IMR-90 (cell line): Measurements from ENCODE around the gene ADCYAP1R1. TPM values are rescaled to one million over a fixed set of nuclear protein-coding genes. Genes with fewer than 3 reads are reported as not detected.

Experiments
- ATAC-seq: fragments of 200-7000 bp; cut with Tn5 transposase; 2 replicates; pipeline ENCODE4 v1.9.1; 2020; ENCODE audit warnings: low read depth, mild to moderate bottlenecking, moderate library complexity
- BruUV-seq: library from RNA; stranded (reverse); fragments of 400-500 nt; replicated peaks from 2 replicates; lab custom pipeline; 2021; lab: Mats Ljungman, UMichigan
- CTCF ChIA-PET: fragments of 300-600 bp; formaldehyde crosslinking; extraction: SDS; loops from one replicate; lab custom pipeline; 2021; ENCODE audit warnings: antibody characterized with exemption; lab: Yijun Ruan, JAX
- POLR2A ChIA-PET: fragments of 300-600 bp; sonication (Branson Sonifier 250); formaldehyde crosslinking; loops from one replicate; lab custom pipeline; 2022; ENCODE audit warnings: antibody characterized with exemption; ENCODE audit not compliant: unreplicated experiment; lab: Charles Lee
- DNase-seq: peaks from one replicate; pipeline ENCODE4 v3.0.0; 2013
- H2AFZ ChIP-seq: replicated peaks from 2 replicates; pipeline ENCODE3; 2013; ENCODE audit warnings: low read length, mild to moderate bottlenecking; ENCODE audit not compliant: poor library complexity
- H2AK5ac ChIP-seq: 2 replicates; pipeline ENCODE4 v1.6.1; 2013; ENCODE audit warnings: low read depth, low read length, inconsistent platforms
- H2AK9ac ChIP-seq: replicated peaks from 2 replicates; pipeline ENCODE3; 2013; ENCODE audit warnings: mild to moderate bottlenecking, low read depth, low read length, moderate library complexity; ENCODE audit not compliant: poor library complexity
- H2BK120ac ChIP-seq: 2 replicates; pipeline ENCODE4 v1.6.1; 2013; ENCODE audit warnings: low read depth, low read length, inconsistent platforms
- H2BK15ac ChIP-seq: 3 replicates; pipeline ENCODE4 v1.6.1; 2013; ENCODE audit warnings: low read depth, low read length, inconsistent platforms
- H2BK20ac ChIP-seq: 2 replicates; pipeline ENCODE4 v1.6.1; 2013; ENCODE audit warnings: low read depth, mild to moderate bottlenecking, inconsistent platforms, low read length, moderate library complexity
- H2BK5ac ChIP-seq: 2 replicates; pipeline ENCODE4 v1.6.1; 2013; ENCODE audit warnings: mild to moderate bottlenecking, low read depth, low read length, inconsistent platforms; ENCODE audit not compliant: poor library complexity, severe bottlenecking
- H3K14ac ChIP-seq: replicated peaks from 2 replicates; pipeline ENCODE4 v1.6.1; 2013; ENCODE audit warnings: low read depth, low read length, inconsistent platforms
- H3K18ac ChIP-seq: 2 replicates; pipeline ENCODE4 v1.6.1; 2013; ENCODE audit warnings: low read depth, low read length, control low read depth
- H3K23ac ChIP-seq: 2 replicates; pipeline ENCODE4 v1.6.1; 2013; ENCODE audit warnings: low read depth, low read length, inconsistent platforms
- H3K27ac ChIP-seq: 2 replicates; pipeline ENCODE4 v1.5.1; 2013; ENCODE audit warnings: mild to moderate bottlenecking, control low read depth, low read length; ENCODE audit not compliant: insufficient read depth
- H3K27me3 ChIP-seq: 2 replicates; pipeline ENCODE4 v1.6.1; 2013; ENCODE audit warnings: low read length; ENCODE audit not compliant: control insufficient read depth, insufficient read depth
- H3K36me3 ChIP-seq: 2 replicates; pipeline ENCODE4 v1.6.1; 2013; ENCODE audit warnings: low read length, mixed read lengths; ENCODE audit not compliant: control insufficient read depth, insufficient read depth
- H3K4ac ChIP-seq: 2 replicates; pipeline ENCODE4 v1.6.1; 2013; ENCODE audit warnings: low read depth, low read length, inconsistent platforms
- H3K4me1 ChIP-seq: 2 replicates; pipeline ENCODE4 v1.6.1; 2013; ENCODE audit warnings: low read length, mixed read lengths; ENCODE audit not compliant: control insufficient read depth, insufficient read depth
- H3K4me2 ChIP-seq: 2 replicates; pipeline ENCODE4 v1.6.1; 2013; ENCODE audit warnings: low read depth, mild to moderate bottlenecking, control low read depth, low read length, moderate library complexity
- H3K4me3 ChIP-seq: 2 replicates; pipeline ENCODE4 v1.5.1; 2013; ENCODE audit warnings: low read depth, mild to moderate bottlenecking, control low read depth, low read length, moderate library complexity; ENCODE audit not compliant: insufficient read depth
- H3K56ac ChIP-seq: 2 replicates; pipeline ENCODE4 v1.6.1; 2013; ENCODE audit warnings: low read length, inconsistent platforms; ENCODE audit not compliant: insufficient read depth; ENCODE audit errors: extremely low read depth
- H3K79me1 ChIP-seq, 2 experiments: 2 replicates each; pipeline ENCODE4 v1.6.1; 2013; ENCODE audit warnings: low read length in 2 of 2, inconsistent platforms in 1 of 2, low read depth in 1 of 2
- H3K9ac ChIP-seq: 2 replicates; pipeline ENCODE4 v1.6.1; 2013; ENCODE audit warnings: low read depth, low read length, control low read depth
- H3K9me1 ChIP-seq: 2 replicates; pipeline ENCODE4 v1.6.1; 2013; ENCODE audit warnings: low read length, inconsistent platforms; ENCODE audit not compliant: insufficient read depth
- H3K9me3 ChIP-seq: 2 replicates; pipeline ENCODE4 v1.6.1; 2013; ENCODE audit warnings: low read length; ENCODE audit not compliant: control insufficient read depth, insufficient read depth
- H4K20me1 ChIP-seq: 2 replicates; pipeline ENCODE4 v1.6.1; 2013; ENCODE audit warnings: low read length, inconsistent platforms; ENCODE audit not compliant: insufficient read depth
- H4K5ac ChIP-seq: 2 replicates; pipeline ENCODE4 v1.6.1; 2013; ENCODE audit warnings: mild to moderate bottlenecking, low read depth, low read length, control low read depth
- H4K8ac ChIP-seq, 2 experiments: 2 replicates each; pipeline ENCODE4 v1.6.1; 2013; ENCODE audit warnings: low read depth in 2 of 2, low read length in 2 of 2, control low read depth in 1 of 2, inconsistent platforms in 1 of 2
- H4K91ac ChIP-seq: 2 replicates; pipeline ENCODE4 v1.6.1; 2013; ENCODE audit warnings: low read depth, low read length, inconsistent platforms; ENCODE audit not compliant: insufficient read depth
- CEBPB ChIP-seq: IDR thresholded peaks from 2 replicates; pipeline ENCODE4 v1.6.1; 2012; ENCODE audit warnings: low read depth, low read length, improper control_type of control experiment
- CHD1 ChIP-seq: IDR thresholded peaks from 2 replicates; pipeline ENCODE4 v1.6.1; 2012; ENCODE audit warnings: low read depth, low read length, improper control_type of control experiment
- FOS ChIP-seq: fragments of 150-350 bp; IDR thresholded peaks from 2 replicates; pipeline ENCODE4 v1.6.1; 2016; ENCODE audit warnings: low read depth, low read length
- MAFK ChIP-seq: IDR thresholded peaks from 2 replicates; pipeline ENCODE4 v1.6.1; 2012; ENCODE audit warnings: low read depth, low read length, improper control_type of control experiment
- MAZ ChIP-seq: IDR thresholded peaks from 2 replicates; pipeline ENCODE4 v1.6.1; 2012; ENCODE audit warnings: low read depth, mild to moderate bottlenecking, low read length, improper control_type of control experiment, moderate library complexity, borderline replicate concordance
- MXI1 ChIP-seq: IDR thresholded peaks from 2 replicates; pipeline ENCODE4 v1.6.1; 2012; ENCODE audit warnings: low read depth, mild to moderate bottlenecking, low read length, moderate library complexity, borderline replicate concordance
- NFE2L2 ChIP-seq: fragments of 150-350 bp; IDR thresholded peaks from 2 replicates; pipeline ENCODE4 v1.6.1; 2016; ENCODE audit warnings: low read depth, mild to moderate bottlenecking, low read length
- POLR2A ChIP-seq: IDR thresholded peaks from 2 replicates; pipeline ENCODE4 v1.6.1; 2012; ENCODE audit warnings: mild to moderate bottlenecking, low read depth, low read length
- RAD21 ChIP-seq: IDR thresholded peaks from 2 replicates; pipeline ENCODE4 v1.6.1; 2012; ENCODE audit warnings: low read length, improper control_type of control experiment
- RFX5 ChIP-seq: IDR thresholded peaks from 2 replicates; pipeline ENCODE4 v1.8.0; 2012; ENCODE audit warnings: low read depth, mild to moderate bottlenecking, low read length, moderate library complexity
- SMC3 ChIP-seq: fragments of 150-350 bp; IDR thresholded peaks from 2 replicates; pipeline ENCODE4 v1.6.1; 2016; ENCODE audit warnings: low read depth, mild to moderate bottlenecking, antibody characterized with exemption, low read length, moderate library complexity
- WGBS, 2 experiments: methylation state at CpG; one replicate each; pipeline versions ENCODE4 v1.1.5 to v1.1.7; 2013; ENCODE audit warnings: missing lambda C conversion rate in 2 of 2; ENCODE audit not compliant: insufficient read length in 1 of 2; ENCODE audit errors: extremely low coverage in 2 of 2; 5-methylcytosine and 5-hydroxymethylcytosine counted together
- dilution Hi-C: fragments of 300-500 bp; cut with HindIII; formaldehyde crosslinking; loops from one replicate; pipeline ENCODE4 v1.14.3; 2018; ENCODE audit warnings: low sequenced_read_pairs; ENCODE audit not compliant: unreplicated experiment
- in situ Hi-C: fragments of 300-500 bp; cut with MboI; formaldehyde crosslinking; loops from 3 replicates; pipeline ENCODE4 v1.14.3; 2019; ENCODE audit warnings: low sequenced_read_pairs, inconsistent platforms, mixed read lengths
- intact Hi-C: fragments of 100-400 bp; cut with micrococcal nuclease; formaldehyde crosslinking; loops from 2 replicates; pipeline ENCODE4 v1.10.0; 2022
- polyA plus RNA-seq, 3 experiments: library from polyadenylated mRNA; depleted of rRNA; stranded (reverse); fragments of >200 nt; gene quantifications; 2 replicates each; pipeline ENCODE4 v1.2.3, GENCODE V29; 2012; ENCODE audit warnings: low replicate concordance in 1 of 3
- total RNA-seq: library from RNA; depleted of rRNA; stranded (reverse); fragments of >200 nt; gene quantifications from 2 replicates; pipeline ENCODE4 v1.2.3, GENCODE V29; 2012
- TF ChIP-seq, protein P1 (sequence below): fragments of 150-350 bp; IDR thresholded peaks from 2 replicates; pipeline ENCODE4 v1.6.1; 2017; ENCODE audit warnings: mild to moderate bottlenecking, antibody characterized with exemption, low read length, low read depth
- TF ChIP-seq, protein P2 (sequence below): conservative IDR thresholded peaks from 2 replicates; pipeline ENCODE4 v1.5.1; 2012; ENCODE audit warnings: mild to moderate bottlenecking, low read depth, low read length, improper control_type of control experiment
- TF ChIP-seq, protein P3 (sequence below): fragments of 150-350 bp; IDR thresholded peaks from 2 replicates; pipeline ENCODE4 v1.6.1; 2016; ENCODE audit warnings: low read depth, mild to moderate bottlenecking, low read length, moderate library complexity, borderline replicate concordance

ADCYAP1R1 gene
- total and polyA plus RNA-seq, 2 of the 4 experiments (the other 2 are of a cell fraction), result not detected

DNA sequence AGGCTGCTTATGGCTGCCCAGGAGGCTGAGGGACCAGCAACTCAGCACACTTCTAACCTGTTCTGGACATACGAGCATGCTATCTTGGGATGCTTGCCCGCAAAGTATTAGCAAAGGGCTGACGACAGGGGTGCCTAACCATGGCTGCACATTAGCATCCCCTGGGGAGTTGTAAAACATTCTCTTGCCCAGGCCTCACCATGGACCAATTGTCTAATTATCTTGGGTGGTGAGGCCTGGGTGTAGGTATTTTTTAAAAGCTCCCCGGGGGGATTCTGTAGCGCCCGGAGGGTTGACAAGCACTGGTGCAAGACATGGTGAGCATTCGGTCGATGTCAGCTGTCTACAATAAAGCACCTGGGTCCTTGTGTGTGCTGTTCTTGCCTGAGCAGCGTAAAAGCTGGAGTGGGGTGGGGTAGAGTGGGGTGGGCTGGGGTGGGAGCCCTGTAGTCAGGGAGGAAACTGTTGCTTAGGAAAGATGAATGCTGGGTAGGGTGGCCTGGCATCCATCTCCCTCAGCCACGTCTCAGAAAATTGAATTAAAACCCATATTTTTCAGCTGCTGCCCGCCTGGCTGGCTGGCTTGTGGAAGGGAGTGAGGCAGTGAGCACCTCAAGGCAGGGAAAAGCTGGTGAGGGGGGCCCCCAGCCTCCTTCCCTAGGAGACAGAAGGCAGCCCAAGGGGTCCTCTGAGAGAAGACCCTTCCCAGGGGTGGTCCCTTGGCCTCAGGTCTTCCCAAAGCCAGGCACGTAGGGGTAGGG lies 2.9 kb upstream of the ADCYAP1R1 start:
- DNase-seq (no peak), ATAC-seq (no peak)
- Histone ChIP-seq H3K18ac (no peak overlapping the region), H3K9me1 (no peaks in the 10 kb centered on the region), H2AK5ac (no peak overlapping the region), H3K36me3 (no peaks in the 10 kb centered on the region), H3K4me1 (no peaks in the 10 kb centered on the region), H2BK15ac (no peak overlapping the region), H4K20me1 (no peaks in the 10 kb centered on the region), H3K14ac (no peak overlapping the region), H2BK120ac (no peak overlapping the region), H2BK20ac (no peak overlapping the region), H3K79me1 (no peaks in the 10 kb centered on the region), H3K56ac (no peak overlapping the region), H4K8ac (no peak overlapping the region), H3K27ac (no peak overlapping the region), H3K27me3 (peaks cover 34% of the 10 kb centered on the region), H4K5ac (no peak overlapping the region), H3K4ac (no peak overlapping the region), H3K9ac (no peak overlapping the region), H3K23ac (no peak overlapping the region), H2AFZ (no peak overlapping the region), H3K4me2 (no peak overlapping the region), H3K9me3 (no peaks in the 10 kb centered on the region), H2AK9ac (no peak overlapping the region), H2BK5ac (no peak overlapping the region), H3K4me3 (no peak overlapping the region), H4K91ac (no peak overlapping the region)
- 68% methylated on average over 6 of the region's 12 CpGs; no CpG with 5 or more reads in 1 of the 2 experiments for WGBS, 2 experiments
- ChIA-PET CTCF (no interaction called here), POLR2A (no interaction called here)
- dilution Hi-C loops (no loop called here), intact Hi-C loops (no loop called here), in situ Hi-C loops (no loop called here)
- BruUV-seq, result no TSS peak
- no peak for TF ChIP-seq MXI1
- TF ChIP-seq, protein P1, sequence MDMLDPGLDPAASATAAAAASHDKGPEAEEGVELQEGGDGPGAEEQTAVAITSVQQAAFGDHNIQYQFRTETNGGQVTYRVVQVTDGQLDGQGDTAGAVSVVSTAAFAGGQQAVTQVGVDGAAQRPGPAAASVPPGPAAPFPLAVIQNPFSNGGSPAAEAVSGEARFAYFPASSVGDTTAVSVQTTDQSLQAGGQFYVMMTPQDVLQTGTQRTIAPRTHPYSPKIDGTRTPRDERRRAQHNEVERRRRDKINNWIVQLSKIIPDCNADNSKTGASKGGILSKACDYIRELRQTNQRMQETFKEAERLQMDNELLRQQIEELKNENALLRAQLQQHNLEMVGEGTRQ, result no peak
- TF ChIP-seq, protein P2, sequence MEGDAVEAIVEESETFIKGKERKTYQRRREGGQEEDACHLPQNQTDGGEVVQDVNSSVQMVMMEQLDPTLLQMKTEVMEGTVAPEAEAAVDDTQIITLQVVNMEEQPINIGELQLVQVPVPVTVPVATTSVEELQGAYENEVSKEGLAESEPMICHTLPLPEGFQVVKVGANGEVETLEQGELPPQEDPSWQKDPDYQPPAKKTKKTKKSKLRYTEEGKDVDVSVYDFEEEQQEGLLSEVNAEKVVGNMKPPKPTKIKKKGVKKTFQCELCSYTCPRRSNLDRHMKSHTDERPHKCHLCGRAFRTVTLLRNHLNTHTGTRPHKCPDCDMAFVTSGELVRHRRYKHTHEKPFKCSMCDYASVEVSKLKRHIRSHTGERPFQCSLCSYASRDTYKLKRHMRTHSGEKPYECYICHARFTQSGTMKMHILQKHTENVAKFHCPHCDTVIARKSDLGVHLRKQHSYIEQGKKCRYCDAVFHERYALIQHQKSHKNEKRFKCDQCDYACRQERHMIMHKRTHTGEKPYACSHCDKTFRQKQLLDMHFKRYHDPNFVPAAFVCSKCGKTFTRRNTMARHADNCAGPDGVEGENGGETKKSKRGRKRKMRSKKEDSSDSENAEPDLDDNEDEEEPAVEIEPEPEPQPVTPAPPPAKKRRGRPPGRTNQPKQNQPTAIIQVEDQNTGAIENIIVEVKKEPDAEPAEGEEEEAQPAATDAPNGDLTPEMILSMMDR, result no peak
- TF ChIP-seq CEBPB, result no peak
- TF ChIP-seq MAZ, result no peak
- no peak for TF ChIP-seq RAD21
- TF ChIP-seq, protein P3, sequence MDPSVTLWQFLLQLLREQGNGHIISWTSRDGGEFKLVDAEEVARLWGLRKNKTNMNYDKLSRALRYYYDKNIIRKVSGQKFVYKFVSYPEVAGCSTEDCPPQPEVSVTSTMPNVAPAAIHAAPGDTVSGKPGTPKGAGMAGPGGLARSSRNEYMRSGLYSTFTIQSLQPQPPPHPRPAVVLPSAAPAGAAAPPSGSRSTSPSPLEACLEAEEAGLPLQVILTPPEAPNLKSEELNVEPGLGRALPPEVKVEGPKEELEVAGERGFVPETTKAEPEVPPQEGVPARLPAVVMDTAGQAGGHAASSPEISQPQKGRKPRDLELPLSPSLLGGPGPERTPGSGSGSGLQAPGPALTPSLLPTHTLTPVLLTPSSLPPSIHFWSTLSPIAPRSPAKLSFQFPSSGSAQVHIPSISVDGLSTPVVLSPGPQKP, result no peak
- TF ChIP-seq SMC3, result no peak
- TF ChIP-seq POLR2A, result no peak
- TF ChIP-seq FOS, result no peak
- TF ChIP-seq CHD1, result no peak
- TF ChIP-seq NFE2L2, result no peak
- TF ChIP-seq RFX5, result no peak
- TF ChIP-seq MAFK, result no peak
